Ectodermal cell (in vitro differentiated cells): ENCODE results near the gene POLR2J.
"Not testable (repeated sequence)": the region's sequence is repeated elsewhere in the genome, so short reads cannot be mapped to it uniquely, and the experiment has no call there.

ENCODE experiments used
- H3K27ac ChIP-seq: 2 replicates; pipeline ENCODE4 v1.7.0; 2013; ENCODE audit warnings: mild to moderate bottlenecking, low read depth, low read length; ENCODE audit not compliant: insufficient read depth, poor library complexity, severe bottlenecking
- H3K27me3 ChIP-seq: 2 replicates; pipeline ENCODE4 v1.7.0; 2013; ENCODE audit warnings: mild to moderate bottlenecking, low read length; ENCODE audit not compliant: insufficient read depth, control insufficient read depth, poor library complexity, severe bottlenecking
- H3K36me3 ChIP-seq: one replicate; pipeline ENCODE4 v1.7.0; 2013; ENCODE audit warnings: low read length; ENCODE audit not compliant: control insufficient read depth, insufficient read depth
- H3K4me1 ChIP-seq: one replicate; pipeline ENCODE4 v1.7.0; 2013; ENCODE audit warnings: low read length; ENCODE audit not compliant: control insufficient read depth, insufficient read depth
- H3K4me3 ChIP-seq: 2 replicates; pipeline ENCODE4 v1.7.0; 2013; ENCODE audit warnings: low read depth, low read length, control low read depth; ENCODE audit not compliant: insufficient read depth
- H3K9me3 ChIP-seq: 2 replicates; pipeline ENCODE4 v1.7.0; 2013; ENCODE audit warnings: mild to moderate bottlenecking, low read length, moderate library complexity; ENCODE audit not compliant: control insufficient read depth
- WGBS, 2 experiments: methylation state at CpG; one replicate each; pipeline ENCODE4 v1.1.7; 2013; ENCODE audit warnings: missing lambda C conversion rate in 2 of 2; 5-methylcytosine and 5-hydroxymethylcytosine counted together

POLR2J gene

GRCh38 chr7:102494026-102494425 lies 15.3 kb upstream of the POLR2J start:
- not testable (repeated sequence) for H3K27me3 ChIP-seq, H3K9me3 ChIP-seq, H3K27ac ChIP-seq, H3K36me3 ChIP-seq, H3K4me1 ChIP-seq, H3K4me3 ChIP-seq
- 43 to 58% methylated on average over 2 to 4 of the region's 15 CpGs for WGBS, 2 experiments

GRCh38 chr7:102493220-102493935 lies 14.7 kb upstream of the POLR2J start:
- not testable (repeated sequence) for H3K36me3 ChIP-seq, H3K27ac ChIP-seq, H3K27me3 ChIP-seq, H3K4me3 ChIP-seq, H3K4me1 ChIP-seq, H3K9me3 ChIP-seq
- no CpG with 5 or more reads among the region's 33 CpGs for WGBS, 2 experiments

GRCh38 chr7:102490529-102491075 lies 11.9 kb upstream of the POLR2J start:
- not testable (repeated sequence) for H3K4me1 ChIP-seq, H3K27ac ChIP-seq, H3K4me3 ChIP-seq, H3K27me3 ChIP-seq, H3K36me3 ChIP-seq, H3K9me3 ChIP-seq
- 68 to 87% methylated on average over 3 of the region's 12 CpGs for WGBS, 2 experiments

DNA sequence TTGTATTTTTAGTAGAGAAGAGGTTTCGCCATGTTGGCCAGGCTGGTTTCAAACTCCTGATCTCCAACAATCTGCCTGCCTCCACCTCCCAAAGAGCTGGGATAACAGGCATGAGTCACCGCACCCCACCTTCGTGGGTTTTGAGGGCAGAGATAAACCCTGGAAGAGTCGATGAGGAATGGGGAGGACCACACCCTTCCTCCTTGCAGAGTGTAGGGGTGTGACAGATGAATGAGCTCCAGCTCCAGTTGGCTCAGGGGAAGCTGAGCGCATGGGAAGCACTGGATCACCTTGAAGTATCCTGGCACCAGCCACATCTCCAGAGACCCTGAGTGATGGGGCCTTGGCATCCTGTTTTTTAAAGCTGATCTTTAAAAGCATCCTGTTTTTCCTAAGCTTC lies 5.6 kb upstream of the POLR2J start:
- H3K27ac ChIP-seq, H3K4me3 ChIP-seq, H3K36me3 ChIP-seq, H3K9me3 ChIP-seq, H3K4me1 ChIP-seq, H3K27me3 ChIP-seq: not testable (repeated sequence)
- no CpG with 5 or more reads among the region's 5 CpGs for WGBS, 2 experiments

GRCh38 chr7:102481962-102482361 lies 3.2 kb upstream of the POLR2J start:
- not testable (repeated sequence) for H3K4me3 ChIP-seq, H3K4me1 ChIP-seq, H3K36me3 ChIP-seq, H3K27me3 ChIP-seq, H3K9me3 ChIP-seq, H3K27ac ChIP-seq
- WGBS, 2 experiments, result no CpG with 5 or more reads among the region's 10 CpGs

GRCh38 chr7:102479982-102480637 lies 1.4 kb upstream of the POLR2J start:
- H3K27ac ChIP-seq, H3K4me1 ChIP-seq, H3K4me3 ChIP-seq, H3K9me3 ChIP-seq, H3K27me3 ChIP-seq, H3K36me3 ChIP-seq: not testable (repeated sequence)
- 0 to 3% methylated on average over 5 to 7 of the region's 11 CpGs for WGBS, 2 experiments

DNA sequence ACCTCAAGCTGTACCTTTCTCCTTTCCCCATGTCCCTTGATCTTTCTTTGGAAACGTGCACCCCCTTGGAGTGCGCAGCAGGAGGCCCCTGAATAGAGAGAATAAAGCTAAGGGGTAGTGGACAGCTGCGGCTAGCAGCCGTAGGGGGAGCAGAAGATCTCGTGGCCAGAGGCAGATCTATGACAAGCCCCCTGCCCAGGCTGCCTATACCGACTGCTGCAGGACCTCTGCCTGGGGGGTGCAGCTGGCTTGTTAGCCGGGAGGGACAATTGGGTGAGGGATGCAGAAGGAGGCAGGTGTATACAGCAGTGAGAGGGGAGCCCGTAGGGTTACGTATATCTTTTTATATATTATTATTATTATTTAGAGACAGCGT lies 475 bp upstream of the POLR2J start:
- not testable (repeated sequence) for H3K27ac ChIP-seq, H3K27me3 ChIP-seq, H3K36me3 ChIP-seq, H3K9me3 ChIP-seq, H3K4me1 ChIP-seq, H3K4me3 ChIP-seq
- WGBS, 2 experiments, result no CpG with 5 or more reads among the region's 10 CpGs

DNA sequence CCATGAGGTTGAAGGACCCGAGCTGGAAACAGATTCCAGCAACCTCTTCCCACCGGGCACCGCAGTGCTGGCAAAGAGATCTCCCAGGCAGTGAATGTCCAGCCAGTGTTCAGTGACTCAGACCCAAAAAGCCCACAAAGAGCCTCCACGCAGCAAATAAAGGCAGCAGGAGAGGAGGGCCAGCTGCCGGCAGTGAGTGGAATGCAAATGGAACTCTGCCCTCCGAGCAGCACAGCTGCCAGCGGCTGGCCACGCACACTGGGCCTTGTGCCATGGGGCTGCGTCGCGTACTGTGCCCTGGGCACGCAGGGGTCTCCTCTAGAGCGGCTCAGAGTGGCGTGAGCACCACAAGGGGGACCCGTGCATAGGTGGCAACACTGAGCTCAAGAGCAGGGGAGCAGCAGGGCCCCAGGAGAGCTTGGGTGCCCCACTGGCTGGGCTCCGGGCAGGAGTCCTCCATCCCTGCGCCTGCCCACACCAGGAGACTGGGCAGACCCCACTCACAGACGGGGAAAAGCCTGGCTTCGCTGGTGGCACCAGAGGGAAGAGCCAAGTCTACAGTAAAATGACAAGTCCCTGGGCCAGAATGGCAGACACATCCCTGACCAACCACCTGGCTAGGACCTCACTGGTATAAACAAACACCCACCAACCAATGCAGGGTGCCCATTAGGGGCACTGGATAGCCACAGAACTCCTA lies 3.8 kb downstream of the POLR2J start:
- peaks cover 13% of the 10 kb centered on the region for H3K36me3 ChIP-seq
- WGBS, 2 experiments, result 88 to 97% methylated on average over 6 of the region's 19 CpGs
- H3K27ac ChIP-seq, H3K9me3 ChIP-seq, H3K4me3 ChIP-seq, H3K27me3 ChIP-seq, H3K4me1 ChIP-seq: not testable (repeated sequence)

DNA sequence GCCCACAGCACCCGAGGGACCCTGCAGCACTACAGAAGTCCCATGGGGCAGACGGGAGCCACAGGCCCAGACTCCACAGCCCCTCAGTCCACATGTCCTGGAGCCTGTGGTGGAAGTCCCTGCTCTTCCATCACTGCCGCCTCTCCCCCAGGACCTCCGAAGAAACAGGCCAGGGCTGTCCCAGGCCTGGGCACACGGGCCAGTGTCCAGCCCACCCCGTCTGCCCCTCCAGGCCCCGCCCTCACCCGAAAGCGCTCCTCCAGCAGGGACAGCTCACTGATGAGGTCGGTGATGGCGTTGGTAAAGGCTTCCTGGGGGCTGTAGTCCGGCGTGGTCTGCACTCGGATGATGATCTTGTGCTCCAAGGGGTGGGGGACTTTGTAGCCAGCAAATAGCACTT lies 4.6 kb downstream of the POLR2J start:
- H3K27me3 ChIP-seq, H3K4me1 ChIP-seq, H3K27ac ChIP-seq, H3K4me3 ChIP-seq, H3K9me3 ChIP-seq: not testable (repeated sequence)
- H3K36me3 ChIP-seq, result peaks cover 13% of the 10 kb centered on the region
- 80 to 95% methylated on average over 1 to 7 of the region's 14 CpGs for WGBS, 2 experiments

GRCh38 chr7:102473271-102473991 lies 5.3 kb downstream of the POLR2J start:
- WGBS, 2 experiments, result 93 to 94% methylated on average over 22 of the region's 23 CpGs
- Histone ChIP-seq H3K9me3 (no peaks in the 10 kb centered on the region), H3K36me3 (peaks cover 13% of the 10 kb centered on the region), H3K27ac (no peak overlapping the region), H3K27me3 (no peaks in the 10 kb centered on the region), H3K4me3 (no peak overlapping the region), H3K4me1 (no peaks in the 10 kb centered on the region)
